ENCODE measurements around the gene SLX9.

DNA sequence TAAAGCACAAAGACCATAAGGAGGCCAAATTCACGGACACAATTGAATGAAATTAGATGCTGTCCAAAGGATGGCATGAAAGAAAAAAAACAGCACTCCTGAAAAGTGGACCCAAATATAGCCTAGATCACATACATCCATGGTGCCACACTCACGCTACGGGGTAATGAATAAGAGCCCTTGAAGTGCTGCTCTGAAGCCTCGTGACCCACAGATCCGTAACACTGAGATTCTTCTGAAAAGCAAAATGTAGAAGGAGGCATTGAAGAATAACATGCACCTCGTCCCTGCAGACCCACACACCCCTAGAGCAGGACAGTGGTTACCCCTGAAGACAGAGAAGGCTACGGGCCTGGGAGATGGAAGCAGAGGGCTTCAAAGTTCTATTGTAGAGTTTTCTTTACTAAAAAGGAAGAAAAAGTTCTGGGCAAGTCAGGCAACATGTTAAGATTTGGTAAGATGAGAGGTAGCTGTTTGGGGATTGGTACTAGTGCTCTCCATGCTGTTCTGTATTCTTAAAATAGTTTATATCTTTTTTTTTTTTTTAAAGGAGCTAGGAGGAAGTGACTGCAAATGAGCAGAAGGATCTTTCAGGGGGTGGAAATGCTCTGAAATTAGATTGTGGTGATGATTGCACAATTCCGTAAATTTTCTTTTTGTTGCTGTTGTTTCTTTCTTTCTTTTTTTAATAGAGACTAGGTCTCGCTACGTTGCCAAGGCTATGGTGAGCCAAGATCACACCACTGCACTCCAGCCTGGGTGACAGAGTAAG, 15.0 kb upstream of the SLX9 start:
- TF ChIP-seq CTCF (IDR thresholded peaks at IDR 0.05; ENCODE audit: insufficient read depth, low read length) (no peak), POLR2AphosphoS5 (IDR thresholded peaks at IDR 0.05; ENCODE audit: low read depth) (no peak)

Measured in HL-60 (cell line).